ENCODE results near the gene MYOZ3.

GRCh38 chr5:150616506-150616905 is 44.5 kb upstream of the MYOZ3 start:
- no peak for TF ChIP-seq CTCF (IDR thresholded peaks at IDR 0.05; ENCODE audit: low read depth, low read length)
- no peak for TF ChIP-seq EZH2phosphoT487 (IDR thresholded peaks at IDR 0.05; ENCODE audit: low read depth)

Measured in OCI-LY3 (cell line).